ENCODE results near the gene UBAC1.

Gene UBAC1

GRCh38 chr9:135903358-135903656, 57.9 kb downstream of the UBAC1 start:
- no peaks in the 10 kb centered on the region for H3K36me3 ChIP-seq (replicated peaks)
- DNase-seq: no peak
- H3K27me3 ChIP-seq (replicated peaks): no peaks in the 10 kb centered on the region
- in situ Hi-C loops (cut with HindIII; ENCODE audit: low pct_ligation_motif_present, low sequenced_read_pairs): no loop called here
- no peak overlapping the region for H3K4me3 ChIP-seq (ENCODE audit: low read depth, low read length)
- no peak overlapping the region for H3K27ac ChIP-seq
- TF ChIP-seq CTCF (IDR thresholded peaks at IDR 0.05; ENCODE audit: low read depth, low read length, missing control alignments): no peak

- Histone ChIP-seq H3K27me3 (replicated peaks) (no peaks in the 10 kb centered on the region), H3K36me3 (replicated peaks) (no peaks in the 10 kb centered on the region), H3K4me3 (ENCODE audit: low read depth, low read length) (no peak overlapping the region), H3K27ac (no peak overlapping the region)
- in situ Hi-C loops (cut with HindIII; ENCODE audit: low pct_ligation_motif_present, low sequenced_read_pairs): no loop called here
- no peak for DNase-seq
- TF ChIP-seq CTCF (IDR thresholded peaks at IDR 0.05; ENCODE audit: low read depth, low read length, missing control alignments): no peak
Measured at GRCh38 chr9:135902655-135903357, 58.4 kb downstream of the UBAC1 start.

- no peak for DNase-seq
- H3K27me3 ChIP-seq (replicated peaks): no peaks in the 10 kb centered on the region
- H3K27ac ChIP-seq: no peak overlapping the region
- in situ Hi-C loops (cut with HindIII; ENCODE audit: low pct_ligation_motif_present, low sequenced_read_pairs): no loop called here
- H3K36me3 ChIP-seq (replicated peaks): no peaks in the 10 kb centered on the region
- TF ChIP-seq CTCF (IDR thresholded peaks at IDR 0.05; ENCODE audit: low read depth, low read length, missing control alignments): no peak
- H3K4me3 ChIP-seq (ENCODE audit: low read depth, low read length): no peak overlapping the region
Measured at GRCh38 chr9:135901826-135902225, 59.3 kb downstream of the UBAC1 start.

- no peak for DNase-seq
- no peaks in the 10 kb centered on the region for H3K27me3 ChIP-seq (replicated peaks)
- no peaks in the 10 kb centered on the region for H3K36me3 ChIP-seq (replicated peaks)
- no peak overlapping the region for H3K27ac ChIP-seq
- no peak for TF ChIP-seq CTCF (IDR thresholded peaks at IDR 0.05; ENCODE audit: low read depth, low read length, missing control alignments)
- H3K4me3 ChIP-seq (ENCODE audit: low read depth, low read length): no peak overlapping the region
- in situ Hi-C loops (cut with HindIII; ENCODE audit: low pct_ligation_motif_present, low sequenced_read_pairs): no loop called here
Measured at GRCh38 chr9:135901031-135901758, 60.0 kb downstream of the UBAC1 start.

GRCh38 chr9:135898634-135899407, 62.4 kb downstream of the UBAC1 start:
- no peak overlapping the region for H3K4me3 ChIP-seq (ENCODE audit: low read depth, low read length)
- no peak overlapping the region for H3K27ac ChIP-seq
- H3K36me3 ChIP-seq (replicated peaks): no peaks in the 10 kb centered on the region
- H3K27me3 ChIP-seq (replicated peaks): no peaks in the 10 kb centered on the region
- TF ChIP-seq CTCF (IDR thresholded peaks at IDR 0.05; ENCODE audit: low read depth, low read length, missing control alignments): no peak
- no peak for DNase-seq
- in situ Hi-C loops (cut with HindIII; ENCODE audit: low pct_ligation_motif_present, low sequenced_read_pairs): no loop called here

All from brain microvascular endothelial cell (primary cell).